ENCODE measurements around the gene HES6.

HES6 gene

GRCh38 chr2:238235856-238236255 lies 4.0 kb downstream of the HES6 start:
- no peak for DNase-seq (ENCODE audit: low read depth in 2 of 2)

GRCh38 chr2:238235331-238235732 lies 4.5 kb downstream of the HES6 start:
- no peak for DNase-seq (ENCODE audit: low read depth in 2 of 2)

- DNase-seq (ENCODE audit: low read depth in 2 of 2), result no peak
Observed at GRCh38 chr2:238233625-238234024, 6.2 kb downstream of the HES6 start.

- DNase-seq (ENCODE audit: low read depth in 2 of 2), result no peak
Observed at GRCh38 chr2:238231809-238232208, 8.0 kb downstream of the HES6 start.

- peak; percentile 61 to 72 for DNase-seq (ENCODE audit: low read depth in 2 of 2)
Observed at GRCh38 chr2:238231251-238231793, 8.5 kb downstream of the HES6 start.

- no peak for DNase-seq (ENCODE audit: low read depth in 2 of 2)
Observed at GRCh38 chr2:238230699-238231098, 9.1 kb downstream of the HES6 start.

GRCh38 chr2:238228700-238229099 lies 11.1 kb downstream of the HES6 start:
- DNase-seq (ENCODE audit: low read depth in 2 of 2), result no peak

GRCh38 chr2:238227587-238228032 lies 12.2 kb downstream of the HES6 start:
- DNase-seq (ENCODE audit: low read depth in 2 of 2), result no peak

- no peak for DNase-seq (ENCODE audit: low read depth in 2 of 2)
Observed at GRCh38 chr2:238226698-238227586, 12.9 kb downstream of the HES6 start.

GRCh38 chr2:238225911-238226697 lies 13.7 kb downstream of the HES6 start:
- no peak for DNase-seq (ENCODE audit: low read depth in 2 of 2)

GRCh38 chr2:238225121-238225520 lies 14.7 kb downstream of the HES6 start:
- no peak for DNase-seq (ENCODE audit: low read depth in 2 of 2)

- no peak for DNase-seq (ENCODE audit: low read depth in 2 of 2)
Observed at GRCh38 chr2:238224356-238225035, 15.3 kb downstream of the HES6 start.

GRCh38 chr2:238220892-238221521 lies 18.8 kb downstream of the HES6 start:
- DNase-seq (ENCODE audit: low read depth in 2 of 2), result no peak

- no peak for DNase-seq (ENCODE audit: low read depth in 2 of 2)
Observed at GRCh38 chr2:238220274-238220891, 19.5 kb downstream of the HES6 start.

GRCh38 chr2:238216651-238217184 lies 23.1 kb downstream of the HES6 start:
- DNase-seq (ENCODE audit: low read depth in 2 of 2), result no peak

GRCh38 chr2:238207006-238207405 lies 32.8 kb downstream of the HES6 start:
- no peak for DNase-seq (ENCODE audit: low read depth in 2 of 2)

GRCh38 chr2:238203973-238204683 lies 35.7 kb downstream of the HES6 start:
- no peak for DNase-seq (ENCODE audit: low read depth in 2 of 2)

- peak; percentile 72 to 88 for DNase-seq (ENCODE audit: low read depth in 2 of 2)
Observed at GRCh38 chr2:238203094-238203972, 36.5 kb downstream of the HES6 start, which contains the start of gene ILKAP. TSS of gene ILKAP (minus strand) at chr2:238203695. CDS start at chr2:238203553, 142 bp downstream.
